ENCODE measurements around the gene IFNGR2.
A peak's percentile ranks its signal among the peaks of the same experiment; 100 is the strongest.
"Not testable (repeated sequence)": the region's sequence is repeated elsewhere in the genome, so short reads cannot be mapped to it uniquely, and the experiment has no call there.

Gene IFNGR2

GRCh38 chr21:33377221-33377920 is 25.8 kb upstream of the IFNGR2 start:
- DNase-seq (ENCODE audit: low spot score): no peak

- DNase-seq (ENCODE audit: low spot score): no peak
These were observed 25.1 kb upstream of the IFNGR2 start for GRCh38 chr21:33378081-33378480.

DNA sequence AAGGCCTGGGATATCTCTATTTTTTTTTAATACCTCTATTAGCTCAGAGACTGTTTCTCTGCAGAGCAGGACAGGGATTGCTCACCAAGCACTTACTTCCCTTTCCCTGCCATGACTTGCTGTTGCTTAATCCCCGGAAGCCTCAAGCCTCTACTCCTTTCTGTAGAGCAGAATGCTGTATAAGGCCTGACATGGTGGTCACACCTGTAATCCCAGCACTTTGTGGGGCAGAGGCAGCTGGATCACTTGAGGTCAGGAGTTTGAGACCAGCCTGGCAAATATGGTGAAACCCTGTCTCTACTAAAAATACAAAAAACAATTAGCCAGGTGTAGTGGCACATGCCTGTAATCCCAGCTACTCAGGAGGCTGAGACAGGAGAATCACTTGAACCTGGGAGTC is 23.3 kb upstream of the IFNGR2 start:
- DNase-seq (ENCODE audit: low spot score): not testable (repeated sequence)

DNA sequence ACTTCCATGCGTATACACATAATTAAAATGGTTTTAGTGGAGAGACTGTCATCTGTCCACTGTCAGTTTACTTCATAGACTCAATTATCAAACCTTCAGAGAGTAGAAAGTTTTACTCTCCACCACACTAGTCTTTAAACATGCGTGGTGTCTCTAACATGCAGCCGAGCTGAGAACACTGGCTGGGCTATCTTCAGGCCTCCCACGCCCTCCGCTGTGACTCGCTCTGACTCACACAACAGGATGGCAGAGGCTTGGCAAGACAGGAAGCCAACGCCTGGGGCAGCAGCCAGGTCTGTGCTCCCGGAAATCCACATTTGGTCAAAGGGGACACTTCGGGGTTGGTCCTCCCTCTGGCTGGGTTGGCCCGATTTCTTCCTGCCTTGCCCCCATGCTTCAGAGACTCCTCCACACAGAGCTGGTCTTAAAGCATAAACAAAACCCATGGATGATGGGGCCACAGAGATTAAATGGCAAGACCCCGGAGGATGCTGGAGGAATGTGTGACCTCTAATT is 22.7 kb upstream of the IFNGR2 start:
- peak; percentile 63 for DNase-seq (ENCODE audit: low spot score)

DNA sequence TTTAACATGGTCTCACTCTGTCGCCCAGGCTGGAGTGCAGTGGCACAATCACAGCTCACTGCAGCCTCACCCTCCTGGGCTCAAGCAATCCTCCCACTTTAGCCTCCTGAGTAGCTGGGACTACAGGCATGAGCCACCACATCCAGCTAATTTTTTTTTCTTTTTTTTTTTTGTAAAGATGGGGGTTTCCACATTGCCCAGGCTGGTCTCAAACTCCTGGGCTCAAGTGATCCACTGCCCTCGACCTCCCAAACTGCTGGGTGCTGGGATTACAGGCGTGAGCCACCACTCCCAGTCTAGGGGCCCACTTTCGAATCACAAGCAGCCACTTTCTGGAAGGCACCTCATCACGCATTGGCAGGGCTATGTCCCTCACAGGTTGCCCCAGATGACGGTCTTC is 21.8 kb upstream of the IFNGR2 start:
- DNase-seq (ENCODE audit: low spot score): not testable (repeated sequence)

DNA sequence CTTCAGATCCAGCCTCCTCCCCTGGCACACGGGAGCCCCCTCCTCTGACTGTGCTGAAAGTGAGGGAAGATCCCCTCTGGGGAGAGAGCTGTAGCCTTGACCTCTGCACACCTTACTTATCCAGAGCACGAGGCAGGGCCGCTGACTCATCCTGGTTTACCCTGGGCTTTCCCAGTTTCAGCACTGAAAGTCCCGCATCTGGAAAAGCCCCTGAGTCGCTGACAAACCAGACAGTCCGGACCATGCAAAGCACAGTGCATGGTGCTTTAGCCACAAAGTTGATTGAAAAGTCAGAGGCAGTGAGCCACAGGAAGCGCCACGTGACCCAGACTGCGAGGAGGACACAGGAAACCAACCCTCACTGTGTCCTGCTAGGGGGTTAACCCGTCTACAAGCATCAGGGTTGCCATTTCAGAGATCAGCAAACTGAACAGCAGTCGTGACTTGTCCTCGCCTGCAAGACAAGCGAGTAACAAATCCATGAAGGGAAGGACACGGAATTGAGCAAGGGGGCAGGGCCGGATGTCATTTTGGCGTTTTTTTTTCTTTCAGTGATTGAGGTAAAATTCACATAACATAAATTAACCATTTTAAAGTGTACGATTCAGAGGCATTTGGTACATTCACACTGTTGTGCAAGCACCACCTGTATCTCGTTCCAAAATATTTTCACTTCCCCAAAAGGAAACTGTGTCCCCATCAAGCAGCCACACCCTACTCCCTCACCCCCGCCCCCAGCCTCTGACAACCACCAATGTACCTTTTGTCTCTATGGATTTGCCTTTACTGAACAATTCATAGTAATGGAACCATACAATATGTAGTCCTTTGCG is 19.9 kb upstream of the IFNGR2 start:
- DNase-seq (ENCODE audit: low spot score): no peak

GRCh38 chr21:33384841-33385331 is 18.3 kb upstream of the IFNGR2 start:
- no peak for DNase-seq (ENCODE audit: low spot score)

DNA sequence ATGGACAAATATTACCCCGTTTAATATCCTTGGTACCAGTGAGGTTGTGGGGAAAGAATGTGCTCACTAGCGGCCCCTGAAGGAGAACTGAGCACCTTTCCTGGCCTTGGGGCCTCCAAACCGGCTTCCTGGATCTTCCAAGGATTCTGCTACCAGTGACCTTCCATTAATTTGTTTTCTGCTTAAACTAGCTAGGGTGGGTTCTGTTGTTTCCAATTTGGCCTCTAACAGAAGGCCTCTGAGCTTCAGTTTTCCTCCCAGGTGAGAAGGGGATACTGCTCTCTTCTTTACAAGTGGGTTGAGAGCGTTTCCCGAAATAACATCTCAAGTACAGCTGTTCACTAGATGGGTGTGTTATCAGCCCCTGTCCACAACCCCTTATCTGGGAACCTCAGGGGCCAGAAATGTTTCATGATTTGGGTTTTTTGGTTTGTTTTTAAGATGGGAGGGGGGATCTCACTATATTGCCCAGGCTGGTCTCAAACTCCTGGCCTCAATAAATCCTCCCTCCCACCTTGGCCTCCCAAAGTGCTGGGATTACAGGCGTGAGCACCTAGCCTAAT is 16.9 kb upstream of the IFNGR2 start:
- no peak for DNase-seq (ENCODE audit: low spot score)

DNA sequence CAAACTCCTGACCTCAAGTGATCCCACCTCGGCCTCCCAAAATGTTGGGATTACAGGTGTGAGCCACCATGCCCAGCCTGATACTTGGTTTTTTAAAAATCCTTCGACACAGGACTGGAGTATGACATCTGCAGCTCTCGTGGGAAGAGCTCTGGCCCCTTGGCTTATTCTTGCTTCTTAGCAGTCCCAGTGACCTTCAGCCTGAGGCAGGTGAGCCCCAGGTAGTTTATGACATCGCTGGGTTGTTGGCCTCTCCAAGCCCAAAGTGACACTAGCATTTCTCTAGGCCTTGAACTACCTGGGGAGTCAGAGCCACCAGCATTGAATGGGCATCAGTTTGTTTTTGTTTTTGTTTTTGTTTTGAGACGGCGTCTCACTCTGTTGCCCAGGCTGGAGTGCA is 15.9 kb upstream of the IFNGR2 start:
- DNase-seq (ENCODE audit: low spot score): no peak

- no peak for DNase-seq (ENCODE audit: low spot score)
These were observed 15.0 kb upstream of the IFNGR2 start for GRCh38 chr21:33388188-33388587.

- DNase-seq (ENCODE audit: low spot score): no peak
These were observed 12.7 kb upstream of the IFNGR2 start for GRCh38 chr21:33390479-33390878.

DNA sequence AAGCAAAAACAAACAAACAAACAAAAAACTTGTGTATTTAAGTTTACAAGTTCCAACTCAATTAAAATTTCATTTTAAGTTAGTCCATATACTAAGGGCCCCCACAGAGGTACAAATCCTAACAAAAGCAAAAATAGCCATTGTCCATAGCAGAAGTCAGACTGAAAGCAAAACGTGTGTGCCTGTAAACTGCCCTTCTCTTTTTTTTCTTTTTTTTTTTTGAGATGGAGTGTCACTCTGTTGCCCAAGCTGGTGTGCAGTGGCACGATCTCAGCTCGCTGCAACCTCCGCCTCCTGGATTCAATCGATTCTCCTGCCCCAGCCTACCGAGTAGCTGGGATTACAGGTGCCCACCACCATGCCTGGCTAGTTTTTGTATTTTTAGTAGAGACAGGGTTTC is 11.6 kb upstream of the IFNGR2 start:
- no peak for DNase-seq (ENCODE audit: low spot score)

DNA sequence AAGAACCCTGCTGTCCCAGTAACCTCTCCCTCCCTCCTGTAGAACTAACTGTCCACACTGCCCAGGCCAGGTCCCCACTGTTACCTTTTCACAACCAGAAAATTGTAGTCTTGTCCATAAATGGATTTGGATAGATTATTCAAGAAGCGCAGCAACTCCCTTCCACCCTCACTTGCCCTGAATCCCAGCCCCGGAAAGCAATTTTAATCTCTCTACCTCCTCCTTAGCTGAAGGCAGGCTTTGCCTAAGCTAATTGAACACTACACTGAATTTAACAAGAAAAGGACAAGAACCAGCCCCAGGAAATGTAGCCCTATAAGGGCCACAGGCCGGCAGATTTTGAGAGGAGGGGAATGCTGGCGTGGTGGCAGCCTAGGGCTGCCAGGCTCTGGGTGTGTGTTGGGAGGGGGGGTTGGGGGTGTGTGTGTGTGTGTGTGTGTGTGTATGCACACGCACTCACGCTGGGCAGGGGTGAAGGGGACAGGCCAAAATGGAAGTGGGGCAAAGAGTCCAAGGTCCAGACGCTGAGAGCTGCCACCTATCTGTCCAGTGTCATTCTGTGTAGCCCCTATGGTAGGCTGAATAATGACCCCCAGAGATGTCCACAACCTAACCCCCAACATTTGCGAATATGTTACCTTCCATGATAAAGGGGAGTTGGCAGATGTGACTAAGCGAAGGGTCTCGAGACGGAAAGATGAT is 10.8 kb upstream of the IFNGR2 start:
- no peak for DNase-seq (ENCODE audit: low spot score)

DNA sequence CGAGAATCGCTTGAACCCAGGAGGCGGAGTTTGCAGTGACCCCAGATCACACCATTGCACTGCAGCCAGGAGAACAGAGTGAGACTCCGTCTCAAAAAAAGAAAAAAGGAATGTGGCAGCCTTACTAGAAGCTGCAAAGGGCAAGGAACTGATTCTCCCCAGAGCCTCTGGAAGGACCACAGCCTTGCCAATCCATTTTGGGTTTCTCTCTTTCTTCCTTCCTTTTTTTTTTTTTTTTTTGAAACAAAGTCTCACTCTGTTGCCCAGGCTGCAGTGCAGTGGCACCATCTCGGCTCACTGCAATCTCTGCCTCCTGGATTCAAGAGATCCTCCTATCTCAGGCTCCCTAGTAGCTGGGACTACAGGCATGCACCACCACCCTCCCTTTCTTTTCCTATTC is 9.9 kb upstream of the IFNGR2 start:
- DNase-seq (ENCODE audit: low spot score): no peak

DNA sequence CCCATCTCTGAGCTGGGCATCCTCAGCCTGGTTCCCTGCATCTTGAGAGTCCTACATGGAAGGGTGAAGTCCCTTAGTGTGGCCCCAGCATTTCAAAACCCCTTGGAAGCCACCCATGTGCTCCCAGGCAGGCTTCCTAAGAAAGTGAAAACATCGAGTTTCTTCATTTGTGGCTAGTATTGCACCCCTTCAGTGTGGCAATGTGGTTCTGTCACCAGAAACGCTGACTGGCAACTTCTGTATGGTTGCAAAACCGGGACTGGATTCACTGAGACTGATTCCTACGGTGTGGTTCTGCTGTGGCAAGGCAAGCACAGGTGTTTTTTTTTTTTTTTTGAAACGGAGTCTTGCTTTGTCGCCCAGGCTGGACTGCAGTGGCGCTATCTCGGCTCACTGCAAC is 9.0 kb upstream of the IFNGR2 start:
- DNase-seq (ENCODE audit: low spot score): peak; percentile 51

DNA sequence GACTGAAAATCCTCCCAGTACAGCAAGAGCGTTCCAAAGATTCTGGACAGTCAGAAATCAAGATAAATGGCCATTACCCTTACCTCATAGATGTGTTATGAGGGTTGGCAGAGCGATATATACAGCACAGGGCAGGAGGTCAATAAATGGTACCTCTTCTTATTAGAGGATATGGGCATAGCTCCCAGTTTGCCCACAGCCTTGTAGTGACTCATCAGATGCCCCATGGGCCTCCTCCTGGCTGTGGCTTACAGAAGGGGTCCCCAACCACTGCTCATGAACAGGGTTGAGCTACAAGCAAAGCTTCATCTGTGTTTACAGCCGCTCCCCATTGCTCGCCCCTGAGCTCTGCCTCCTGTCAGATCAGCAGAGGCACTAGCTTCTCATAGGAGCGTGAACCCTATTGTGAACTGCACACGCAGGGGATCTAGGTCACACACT is 7.3 kb upstream of the IFNGR2 start:
- no peak for DNase-seq (ENCODE audit: low spot score)

DNA sequence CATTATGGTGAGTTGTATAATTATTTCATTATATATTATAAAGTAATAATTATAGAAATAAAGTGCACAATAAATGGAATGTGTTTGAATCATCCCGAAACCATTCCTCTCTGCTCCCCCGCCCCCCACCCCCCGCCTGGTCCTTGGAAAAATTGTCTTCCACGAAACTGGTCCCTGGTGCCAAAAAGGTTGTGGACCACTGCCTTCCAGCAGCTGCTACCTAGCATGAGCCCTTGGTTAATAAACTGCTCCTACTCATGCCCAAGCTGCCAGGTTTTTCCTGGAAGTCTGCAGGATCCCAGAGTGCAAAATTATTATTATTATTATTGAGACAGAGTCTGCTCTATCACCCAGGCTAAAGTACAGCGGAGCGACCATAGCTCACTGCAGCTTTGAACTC is 6.8 kb upstream of the IFNGR2 start:
- DNase-seq (ENCODE audit: low spot score): no peak

GRCh38 chr21:33396951-33397350 is 6.3 kb upstream of the IFNGR2 start:
- DNase-seq (ENCODE audit: low spot score): no peak

DNA sequence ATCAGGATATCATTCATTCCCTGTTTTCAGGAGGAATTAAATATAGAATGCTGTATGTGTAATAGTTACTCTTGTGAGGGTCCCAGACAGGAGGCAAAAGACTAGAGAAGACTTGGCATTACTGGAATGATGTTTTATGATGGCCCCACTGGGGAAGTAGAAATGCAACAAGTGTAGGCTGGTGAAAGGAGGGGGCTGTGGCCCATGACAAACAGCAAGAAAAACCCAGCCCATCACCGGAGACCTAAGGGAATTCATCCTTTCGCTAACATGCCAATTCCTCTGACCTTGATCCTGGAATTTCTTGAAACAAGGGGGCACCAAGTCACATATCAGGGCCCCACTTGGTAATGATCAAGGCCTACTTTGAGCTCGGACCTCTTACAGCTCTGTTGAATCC is 5.5 kb upstream of the IFNGR2 start:
- no peak for DNase-seq (ENCODE audit: low spot score)

DNA sequence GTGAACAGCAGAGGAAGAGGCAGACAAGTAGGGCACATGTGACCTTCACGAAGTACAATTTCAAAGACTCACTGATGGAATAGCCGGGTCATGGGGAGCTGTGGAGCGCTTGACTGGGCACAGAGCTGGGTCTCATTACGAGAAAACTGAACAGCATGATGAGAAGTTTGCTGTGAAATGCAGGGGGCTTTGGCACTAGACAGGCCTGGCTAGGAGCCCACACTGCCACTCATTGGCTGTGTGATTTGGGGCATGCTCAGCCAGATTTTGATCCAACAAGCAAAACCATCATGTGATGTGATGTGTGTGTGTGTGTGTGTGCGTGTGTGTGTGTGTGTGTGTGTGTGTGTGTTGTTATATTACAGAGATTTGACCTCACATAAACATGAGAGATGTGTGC is 4.9 kb upstream of the IFNGR2 start:
- no peak for DNase-seq (ENCODE audit: low spot score)

DNA sequence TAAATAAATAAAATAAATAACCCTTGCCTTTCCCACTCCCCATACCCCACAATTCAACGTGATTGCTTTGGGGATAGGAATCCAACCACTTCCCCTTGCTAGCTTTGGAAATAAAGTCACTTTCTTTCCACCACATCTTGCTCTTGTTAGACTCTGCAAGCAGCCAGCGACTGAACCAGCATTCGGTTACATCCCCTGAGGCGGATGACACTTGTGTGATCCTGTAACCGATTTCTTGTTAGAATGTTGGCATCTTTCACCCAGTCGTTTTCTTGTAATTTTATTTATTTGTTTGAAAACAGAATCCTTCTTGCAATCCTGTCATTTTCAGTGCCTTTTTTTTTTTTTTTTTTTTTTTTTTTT is 1.6 kb upstream of the IFNGR2 start:
- no peak for DNase-seq (ENCODE audit: low spot score)
